AG09309 (cell line): ENCODE measurements around the gene TRIM2.

Experiments
- DNase-seq: peaks from one replicate; pipeline ENCODE4 v3.0.0-alpha.2; 2010; ENCODE audit warnings: low read depth
- H3K4me3 ChIP-seq: 2 replicates; pipeline ENCODE4 v1.5.1; 2011; ENCODE audit warnings: mild to moderate bottlenecking, low read depth, low read length, moderate library complexity; ENCODE audit not compliant: control insufficient read depth
- TF ChIP-seq, protein P1 (sequence below): IDR thresholded peaks from 2 replicates; pipeline ENCODE4 v1.5.1; 2011; ENCODE audit warnings: mild to moderate bottlenecking, low read depth, low read length, inconsistent platforms; ENCODE audit not compliant: insufficient read depth, control insufficient read depth; ENCODE audit errors: missing control alignments

TRIM2 gene

DNA sequence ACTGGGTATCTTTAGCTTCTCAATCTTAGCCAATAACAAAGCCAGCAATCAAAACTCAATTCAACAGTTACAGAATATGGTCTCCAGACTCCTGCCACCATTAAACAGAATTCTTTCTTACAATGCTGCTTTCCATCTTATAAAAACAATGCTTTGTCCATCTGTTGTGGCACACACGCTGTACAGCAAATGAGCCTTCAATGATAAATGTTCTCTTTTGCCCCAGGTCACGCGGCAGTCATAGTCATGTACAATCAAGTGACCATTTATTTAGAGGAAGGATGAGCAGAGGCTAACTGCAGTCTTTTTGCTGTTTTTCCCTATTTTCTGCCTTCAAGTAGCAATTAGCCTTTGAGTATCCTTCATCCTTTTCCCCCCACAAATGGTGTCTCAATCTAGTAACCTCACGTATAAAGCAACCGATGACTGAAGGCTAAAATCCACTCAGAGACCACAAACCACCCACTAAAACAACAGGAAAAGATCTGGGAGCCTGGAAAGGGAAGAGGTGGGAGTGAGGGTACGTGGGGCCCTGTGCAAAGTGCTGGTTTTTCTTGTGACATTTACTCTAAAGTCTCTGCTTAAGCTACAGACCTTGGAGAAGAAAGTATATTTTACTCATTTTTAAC lies 24.4 kb downstream of the TRIM2 start:
- H3K4me3 ChIP-seq = no peak overlapping the region
- TF ChIP-seq, protein P1, sequence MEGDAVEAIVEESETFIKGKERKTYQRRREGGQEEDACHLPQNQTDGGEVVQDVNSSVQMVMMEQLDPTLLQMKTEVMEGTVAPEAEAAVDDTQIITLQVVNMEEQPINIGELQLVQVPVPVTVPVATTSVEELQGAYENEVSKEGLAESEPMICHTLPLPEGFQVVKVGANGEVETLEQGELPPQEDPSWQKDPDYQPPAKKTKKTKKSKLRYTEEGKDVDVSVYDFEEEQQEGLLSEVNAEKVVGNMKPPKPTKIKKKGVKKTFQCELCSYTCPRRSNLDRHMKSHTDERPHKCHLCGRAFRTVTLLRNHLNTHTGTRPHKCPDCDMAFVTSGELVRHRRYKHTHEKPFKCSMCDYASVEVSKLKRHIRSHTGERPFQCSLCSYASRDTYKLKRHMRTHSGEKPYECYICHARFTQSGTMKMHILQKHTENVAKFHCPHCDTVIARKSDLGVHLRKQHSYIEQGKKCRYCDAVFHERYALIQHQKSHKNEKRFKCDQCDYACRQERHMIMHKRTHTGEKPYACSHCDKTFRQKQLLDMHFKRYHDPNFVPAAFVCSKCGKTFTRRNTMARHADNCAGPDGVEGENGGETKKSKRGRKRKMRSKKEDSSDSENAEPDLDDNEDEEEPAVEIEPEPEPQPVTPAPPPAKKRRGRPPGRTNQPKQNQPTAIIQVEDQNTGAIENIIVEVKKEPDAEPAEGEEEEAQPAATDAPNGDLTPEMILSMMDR = no peak
- DNase-seq = no peak

DNA sequence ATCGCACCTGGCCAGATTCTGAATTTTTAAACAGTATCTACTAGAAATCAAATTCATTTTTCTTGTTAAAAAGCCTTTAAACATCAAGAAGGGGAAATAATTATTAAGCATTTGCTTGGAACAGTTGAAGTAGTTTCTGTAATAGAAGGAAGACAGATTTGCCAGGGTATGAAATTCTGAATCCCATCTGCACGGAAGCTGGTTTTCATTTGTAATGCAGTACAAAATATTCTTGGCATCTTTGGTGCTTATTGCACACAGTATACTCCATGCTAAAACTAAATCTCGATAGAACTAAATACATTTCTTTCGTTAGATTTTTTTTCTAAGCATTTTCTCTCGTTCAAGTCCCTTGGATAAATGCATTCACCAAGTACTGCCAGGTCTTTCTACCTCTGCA lies 25.3 kb downstream of the TRIM2 start:
- TF ChIP-seq, protein P1 = no peak
- no peak overlapping the region for H3K4me3 ChIP-seq
- DNase-seq = no peak

DNA sequence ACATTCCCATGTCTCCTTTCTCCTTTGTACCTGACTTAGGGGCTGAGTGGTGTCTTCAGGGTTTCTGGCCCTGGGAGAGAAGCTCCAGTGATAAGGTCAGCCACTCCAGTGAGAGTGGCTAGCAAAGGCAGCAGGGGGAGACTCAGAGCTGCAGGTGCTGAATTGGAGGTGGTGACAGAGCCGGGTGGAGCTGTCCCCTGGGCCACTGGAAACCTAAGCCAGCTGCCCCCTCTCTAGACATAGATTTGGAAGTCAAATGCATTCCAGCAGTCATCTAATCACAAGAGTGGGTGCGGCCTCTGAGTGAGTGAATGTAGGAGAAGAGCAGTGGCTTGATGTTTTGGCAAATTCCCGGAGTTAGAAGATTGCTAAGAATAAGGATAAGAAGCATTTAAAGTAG lies 28.5 kb downstream of the TRIM2 start:
- DNase-seq = no peak
- H3K4me3 ChIP-seq = no peak overlapping the region
- TF ChIP-seq, protein P1 = peak; percentile 17

DNA sequence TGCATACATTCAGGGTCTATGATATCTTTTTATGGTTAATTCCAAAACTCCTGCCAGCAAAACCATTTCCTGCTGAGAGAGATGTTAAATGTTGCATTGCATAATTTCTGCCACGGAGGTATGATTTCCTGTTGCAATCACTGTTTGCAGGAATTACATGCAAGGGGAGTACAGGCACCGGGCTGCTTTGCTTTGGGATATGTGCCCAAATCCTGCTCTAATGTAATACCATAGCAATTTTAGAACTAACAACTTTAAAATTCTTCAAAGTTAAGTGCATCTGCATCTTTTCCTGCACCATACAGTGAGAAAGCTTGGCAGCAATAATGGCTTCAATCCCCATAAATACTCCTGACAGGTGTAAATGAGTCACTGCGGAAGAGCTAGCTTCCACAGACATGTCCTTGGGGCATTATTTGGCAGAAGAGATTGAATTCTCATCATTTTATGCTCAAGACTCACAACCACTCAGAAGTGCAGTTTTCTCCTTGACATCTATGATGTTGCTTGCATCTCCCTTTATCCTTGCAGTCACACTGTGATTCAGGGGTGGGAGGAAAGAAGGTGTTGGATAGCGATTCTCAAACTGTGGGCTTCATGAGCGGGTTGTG lies 29.6 kb downstream of the TRIM2 start:
- TF ChIP-seq, protein P1 = no peak
- no peak overlapping the region for H3K4me3 ChIP-seq
- DNase-seq = peak; percentile 89

DNA sequence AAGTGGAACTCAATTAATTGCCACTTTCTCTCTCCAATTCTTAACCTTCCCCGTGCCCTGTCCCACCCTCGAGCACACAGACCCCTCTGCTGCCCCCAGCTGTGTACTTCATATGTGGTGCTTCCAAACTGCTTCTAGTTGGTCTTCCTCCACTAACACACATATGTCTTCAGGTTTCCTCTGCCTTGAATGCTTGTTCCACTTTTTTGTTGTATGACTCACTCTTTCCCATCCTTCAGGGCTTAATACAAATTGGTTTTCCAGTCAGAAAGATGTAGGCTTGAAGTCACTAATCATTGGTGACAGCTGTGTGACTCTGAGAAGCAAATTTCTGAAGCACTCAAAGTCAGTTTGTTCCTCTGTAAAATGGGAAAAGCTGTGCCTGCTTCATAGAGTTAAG lies 30.6 kb downstream of the TRIM2 start:
- TF ChIP-seq, protein P1 = no peak
- DNase-seq = no peak
- H3K4me3 ChIP-seq = no peak overlapping the region

DNA sequence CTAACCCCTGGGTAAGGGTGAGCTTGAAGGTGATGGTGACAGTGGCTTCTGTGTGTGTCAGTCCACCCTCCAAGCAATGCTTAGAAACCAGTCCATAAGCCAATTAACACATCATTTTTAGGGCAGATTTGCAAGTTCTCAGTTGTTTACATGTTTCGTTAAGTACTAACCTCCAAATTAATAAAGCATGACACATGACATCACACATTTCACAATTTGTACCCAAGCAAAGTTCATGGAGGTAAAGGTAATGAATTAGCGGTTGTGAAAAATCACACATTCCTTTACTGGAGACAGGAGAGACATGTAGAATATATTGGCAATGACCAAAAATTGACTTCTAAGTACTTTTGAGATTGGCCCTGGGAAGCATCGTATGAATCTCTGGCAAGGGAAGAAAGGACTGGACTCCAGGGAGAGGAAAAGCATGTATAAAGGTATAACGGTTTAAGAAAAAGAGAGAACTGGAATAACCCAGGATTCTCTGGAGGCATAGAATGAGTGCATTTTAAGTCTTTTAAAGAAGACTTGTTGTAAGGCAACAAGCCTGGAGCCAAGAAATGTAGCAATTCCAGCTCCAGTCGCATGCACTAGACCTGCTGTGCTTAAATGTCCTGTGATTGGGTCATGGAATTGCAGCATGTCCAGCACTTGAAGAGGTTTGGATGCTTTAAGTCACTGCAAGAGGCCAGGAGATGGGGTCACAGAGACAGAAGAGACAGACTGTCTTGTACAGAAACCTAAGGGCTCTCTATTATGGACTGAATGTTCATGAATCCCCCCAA lies 34.1 kb downstream of the TRIM2 start:
- TF ChIP-seq, protein P1 = no peak
- H3K4me3 ChIP-seq = no peak overlapping the region
- DNase-seq = no peak
